ENCODE results near the gene RAET1E. TPM values are rescaled to one million over a fixed set of nuclear protein-coding genes. Genes with fewer than 3 reads are reported as not detected.

The RAET1E gene
- total and polyA plus RNA-seq, 12 donors: 0.15 to 1.4 (median 0.41) TPM; not detected in 3

Other genes with a start within 250 kb of the RAET1E start
- 10 to 100 TPM in 8 of 10 donors, 1 to 10 TPM in 2; 9.4 to 14.2 (median 12.0) TPM for gene KATNA1, start 249.4 kb downstream of the RAET1E start, total RNA-seq
- 10 to 100 TPM in 1 of 2 donors, 1 to 10 TPM in 1; 6.8 to 13.3 TPM for gene KATNA1, start 249.4 kb downstream of the RAET1E start, polyA plus RNA-seq
- gene LATS1, start 180.0 kb downstream of the RAET1E start, total RNA-seq: 10 to 100 TPM; 10.5 to 16.9 (median 13.8) TPM
- 10 to 100 TPM in 1 of 2 donors, 1 to 10 TPM in 1; 2.9 to 10.0 TPM for gene LATS1, start 180.0 kb downstream of the RAET1E start, polyA plus RNA-seq
- 10 to 100 TPM; 23.2 to 34.3 (median 30.6) TPM for gene NUP43, start 151.6 kb downstream of the RAET1E start, total RNA-seq
- gene NUP43, start 151.6 kb downstream of the RAET1E start, polyA plus RNA-seq: 10 to 100 TPM; 10.0 to 11.7 TPM
- gene PCMT1, start 148.4 kb downstream of the RAET1E start, total RNA-seq: 100 to 1,000 TPM; 133 to 178 (median 151) TPM
- gene PCMT1, start 148.4 kb downstream of the RAET1E start, polyA plus RNA-seq: 100 to 1,000 TPM in 1 of 2 donors, 10 to 100 TPM in 1; 33.3 to 166 TPM
- gene LRP11, start 33.8 kb downstream of the RAET1E start, total RNA-seq: 10 to 100 TPM in 9 of 10 donors, 1 to 10 TPM in 1; 7.6 to 21.0 (median 15.3) TPM
- 1 to 10 TPM in 1 of 2 donors, under 1 TPM in 1; 0.51 to 5.2 TPM for gene LRP11, start 33.8 kb downstream of the RAET1E start, polyA plus RNA-seq
- gene RAET1G, start 25.0 kb upstream of the RAET1E start, total RNA-seq: under 1 TPM in 3 of 10 donors, not detected in 7; 0.21 to 0.37 (median 0.36) TPM
- gene RAET1G, start 25.0 kb upstream of the RAET1E start, polyA plus RNA-seq: under 1 TPM in 1 of 2 donors, not detected in 1; 0.32 TPM
- gene ULBP2, start 43.9 kb upstream of the RAET1E start, total RNA-seq: 1 to 10 TPM in 5 of 10 donors, under 1 TPM in 5; 0.46 to 2.4 (median 1.0) TPM
- 1 to 10 TPM in 1 of 2 donors, not detected in 1; 2.7 TPM for gene ULBP2, start 43.9 kb upstream of the RAET1E start, polyA plus RNA-seq
- under 1 TPM; 0.13 to 0.46 (median 0.23) TPM for gene ULBP1, start 65.8 kb upstream of the RAET1E start, total RNA-seq
- gene ULBP1, start 65.8 kb upstream of the RAET1E start, polyA plus RNA-seq: under 1 TPM; 0.07 to 0.32 TPM
- not detected for gene RAET1L, start 127.4 kb upstream of the RAET1E start, total RNA-seq
- gene RAET1L, start 127.4 kb upstream of the RAET1E start, polyA plus RNA-seq: under 1 TPM in 1 of 2 donors, not detected in 1; 0.03 TPM
- gene ULBP3, start 171.0 kb upstream of the RAET1E start, total RNA-seq: 1 to 10 TPM in 5 of 10 donors, under 1 TPM in 5; 0.52 to 2.1 (median 1.0) TPM
- 1 to 10 TPM in 1 of 2 donors, not detected in 1; 1.3 TPM for gene ULBP3, start 171.0 kb upstream of the RAET1E start, polyA plus RNA-seq
- 100 to 1,000 TPM in 4 of 10 donors, 10 to 100 TPM in 6; 75.9 to 145 (median 95.6) TPM for gene PPP1R14C, start 244.9 kb upstream of the RAET1E start, total RNA-seq
- 10 to 100 TPM; 22.6 to 41.9 TPM for gene PPP1R14C, start 244.9 kb upstream of the RAET1E start, polyA plus RNA-seq

All from heart right ventricle (tissue), 12 donors.